NCI-H2196 treated with DMSO at 0.1 percent for 48 hours (cell line): ENCODE measurements around the gene POSTN.

ENCODE experiments used
- DNase-seq: peaks from one replicate; lab custom pipeline; 2025; ENCODE audit not compliant: unreplicated experiment; lab: John Stamatoyannopoulos, UW

POSTN gene

DNA sequence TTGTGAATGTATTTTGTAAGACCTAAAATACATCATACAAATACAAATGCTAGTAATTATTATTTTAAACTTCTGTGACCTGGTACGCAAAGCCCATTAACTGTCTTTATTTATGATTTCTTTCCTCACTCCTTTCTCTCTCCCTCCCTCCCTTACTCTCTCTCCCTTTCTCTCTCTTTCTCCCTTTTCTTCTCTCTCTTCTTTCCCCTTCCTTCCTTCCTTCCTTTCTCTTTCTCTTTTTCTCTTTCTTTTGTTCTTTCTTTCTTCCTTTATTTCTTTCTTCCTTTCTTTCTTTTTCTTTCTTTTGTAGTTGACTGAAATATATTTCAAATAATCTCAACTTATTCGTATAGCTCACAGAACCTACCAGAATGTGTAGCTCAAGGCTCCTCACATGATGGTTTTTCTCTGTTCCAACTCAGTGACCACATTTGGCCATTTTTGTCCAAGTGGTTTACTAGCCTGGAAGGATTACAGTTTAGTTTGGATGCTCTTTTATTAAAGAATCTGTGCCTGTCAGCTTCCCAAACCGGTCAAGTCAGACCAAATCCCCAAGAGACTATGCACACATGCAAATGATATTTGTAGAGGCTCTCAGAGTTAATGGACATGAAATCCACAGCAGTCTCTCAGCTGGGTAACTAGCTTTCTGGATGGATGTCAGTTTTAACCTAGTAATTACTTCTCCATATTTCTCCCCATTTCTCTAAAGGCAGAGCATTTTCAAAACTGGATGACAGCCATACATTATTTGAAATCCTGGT is 71.7 kb downstream of the POSTN start:
- no peak for DNase-seq

DNA sequence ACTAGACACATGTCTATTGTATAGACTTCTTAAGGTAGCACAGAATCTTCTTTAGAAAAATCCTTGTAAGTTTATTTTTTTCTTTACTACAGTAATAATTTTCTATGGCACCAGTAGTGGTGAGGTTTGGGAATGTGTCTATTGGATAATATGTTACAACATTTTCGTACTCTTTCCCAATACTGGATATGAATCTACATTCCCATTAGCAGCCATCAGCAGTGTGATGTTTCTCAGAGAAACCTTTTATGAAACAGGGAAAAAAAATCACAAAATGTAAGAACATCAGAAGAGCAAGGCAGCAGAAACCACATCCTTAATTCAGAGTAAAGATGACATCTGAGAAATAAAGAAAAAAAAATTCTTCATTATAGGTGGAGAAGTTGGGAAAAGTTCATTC is 83.3 kb downstream of the POSTN start:
- no peak for DNase-seq
